BLaER1 treated with 17β-estradiol and CSF1 and Interleukin-3, amounts not matched to agents 10 nM and 100 nM (cell line): ENCODE measurements around the gene BRINP3.

Experiments used
- H3K27ac ChIP-seq, 11 experiments: shearing (Covaris generic); formaldehyde crosslinking; 2 replicates each; pipeline ENCODE4 v1.8.1; 2022
- H3K27me3 ChIP-seq, 11 experiments: shearing (Covaris generic); formaldehyde crosslinking; 2 replicates each; pipeline ENCODE4 v1.8.1; 2022
- H3K36me3 ChIP-seq, 11 experiments: shearing (Covaris generic); formaldehyde crosslinking; 2 replicates each; pipeline ENCODE4 v1.8.1; 2022
- H3K4me1 ChIP-seq, 10 experiments: shearing (Covaris generic); formaldehyde crosslinking; 2 replicates each; pipeline ENCODE4 v1.8.1; 2022
- H3K4me2 ChIP-seq, 11 experiments: shearing (Covaris generic); formaldehyde crosslinking; 2 replicates each; pipeline ENCODE4 v1.8.1; 2022
- H3K4me3 ChIP-seq, 10 experiments: shearing (Covaris generic); formaldehyde crosslinking; 2 replicates each; pipeline ENCODE4 v1.8.1; 2022
- H3K9ac ChIP-seq, 11 experiments: shearing (Covaris generic); formaldehyde crosslinking; 2 replicates each; pipeline ENCODE4 v1.8.1; 2022
- H3K9me3 ChIP-seq, 11 experiments: shearing (Covaris generic); formaldehyde crosslinking; replicated peaks in 1 of 11; 2 replicates each; pipeline ENCODE4 v1.8.1; 2022
- H4K20me1 ChIP-seq, 11 experiments: shearing (Covaris generic); formaldehyde crosslinking; 2 replicates each; pipeline ENCODE4 v1.8.1; 2022
- Cebpa-rat ChIP-seq, 11 experiments: shearing (Covaris generic); IDR thresholded peaks; 2 replicates each; pipeline ENCODE4 v1.8.1; 2022

Gene BRINP3

GRCh38 chr1:190196020-190196419 is 281.6 kb downstream of the BRINP3 start:
- TF ChIP-seq Cebpa-rat (IDR thresholded peaks at IDR 0.05): no peak
- no peaks in the 10 kb centered on the region for H3K36me3 ChIP-seq
- H3K4me2 ChIP-seq: no peak overlapping the region
- no peaks in the 10 kb centered on the region for H3K4me1 ChIP-seq
- H3K27me3 ChIP-seq: no peaks in the 10 kb centered on the region
- H3K27ac ChIP-seq: no peak overlapping the region
- H3K4me3 ChIP-seq: no peak overlapping the region
- H3K9ac ChIP-seq: no peak overlapping the region
- no peaks in the 10 kb centered on the region for H4K20me1 ChIP-seq
- peaks cover 0 to 6% (median 0%) of the 10 kb centered on the region in 11 experiments; a peak in 7 of 22 replicates for H3K9me3 ChIP-seq

- Histone ChIP-seq H3K4me3 (no peak overlapping the region), H3K36me3 (no peaks in the 10 kb centered on the region), H3K27ac (no peak overlapping the region), H3K9ac (no peak overlapping the region), H3K27me3 (no peaks in the 10 kb centered on the region), H3K4me2 (no peak overlapping the region), H4K20me1 (no peaks in the 10 kb centered on the region), H3K9me3 (no peaks in the 10 kb centered on the region), H3K4me1 (no peaks in the 10 kb centered on the region)
- no peak for TF ChIP-seq Cebpa-rat (IDR thresholded peaks at IDR 0.05)
These were observed 284.1 kb downstream of the BRINP3 start for GRCh38 chr1:190193508-190194115.

GRCh38 chr1:190192627-190193026 is 285.0 kb downstream of the BRINP3 start:
- Histone ChIP-seq H4K20me1 (no peaks in the 10 kb centered on the region), H3K4me3 (no peak overlapping the region)

GRCh38 chr1:190183588-190183987 is 294.1 kb downstream of the BRINP3 start:
- Histone ChIP-seq H3K9me3 (no peaks in the 10 kb centered on the region), H3K36me3 (no peaks in the 10 kb centered on the region), H3K4me3 (no peak overlapping the region), H3K27ac (no peak overlapping the region), H3K4me2 (no peak overlapping the region), H4K20me1 (no peaks in the 10 kb centered on the region), H3K4me1 (no peaks in the 10 kb centered on the region), H3K27me3 (no peaks in the 10 kb centered on the region), H3K9ac (no peak overlapping the region)
- no peak for TF ChIP-seq Cebpa-rat (IDR thresholded peaks at IDR 0.05)

More at GRCh38 chr1:190192627-190193026, 285.0 kb downstream of the BRINP3 start:
- Histone ChIP-seq H3K27me3 (no peaks in the 10 kb centered on the region), H3K9me3 (no peaks in the 10 kb centered on the region), H3K9ac (no peak overlapping the region), H3K27ac (no peak overlapping the region), H3K36me3 (no peaks in the 10 kb centered on the region), H3K4me1 (no peaks in the 10 kb centered on the region), H3K4me2 (no peak overlapping the region)
- TF ChIP-seq Cebpa-rat (IDR thresholded peaks at IDR 0.05): no peak

GRCh38 chr1:190179817-190180216 is 297.8 kb downstream of the BRINP3 start:
- Histone ChIP-seq H3K4me1 (no peaks in the 10 kb centered on the region), H3K27me3 (no peaks in the 10 kb centered on the region), H3K4me2 (no peak overlapping the region), H3K36me3 (no peaks in the 10 kb centered on the region), H3K4me3 (no peak overlapping the region), H4K20me1 (no peaks in the 10 kb centered on the region), H3K9me3 (no peaks in the 10 kb centered on the region), H3K9ac (no peak overlapping the region), H3K27ac (no peak overlapping the region)
- no peak for TF ChIP-seq Cebpa-rat (IDR thresholded peaks at IDR 0.05)

- no peak for TF ChIP-seq Cebpa-rat (IDR thresholded peaks at IDR 0.05)
- no peaks in the 10 kb centered on the region for H3K36me3 ChIP-seq
- H3K27ac ChIP-seq: no peak overlapping the region
- H3K9me3 ChIP-seq: no peaks in the 10 kb centered on the region
- no peaks in the 10 kb centered on the region for H3K4me1 ChIP-seq
- no peaks in the 10 kb centered on the region for H4K20me1 ChIP-seq
- no peak overlapping the region for H3K9ac ChIP-seq
- H3K4me2 ChIP-seq: no peak overlapping the region
- no peak overlapping the region for H3K4me3 ChIP-seq
- H3K27me3 ChIP-seq: no peaks in the 10 kb centered on the region
These were observed 298.8 kb downstream of the BRINP3 start for GRCh38 chr1:190178827-190179226.

- TF ChIP-seq Cebpa-rat (IDR thresholded peaks at IDR 0.05): no peak
- no peaks in the 10 kb centered on the region for H4K20me1 ChIP-seq
- no peaks in the 10 kb centered on the region for H3K36me3 ChIP-seq
- H3K4me2 ChIP-seq: no peak overlapping the region
- no peak overlapping the region for H3K4me3 ChIP-seq
- no peaks in the 10 kb centered on the region for H3K27me3 ChIP-seq
- H3K27ac ChIP-seq: no peak overlapping the region
- H3K4me1 ChIP-seq: no peaks in the 10 kb centered on the region
- no peak overlapping the region for H3K9ac ChIP-seq
- no peaks in the 10 kb centered on the region for H3K9me3 ChIP-seq
These were observed 300.1 kb downstream of the BRINP3 start for GRCh38 chr1:190177555-190177954.

- no peak overlapping the region for H3K4me2 ChIP-seq
- H3K9ac ChIP-seq: no peak overlapping the region
- H3K27me3 ChIP-seq: no peaks in the 10 kb centered on the region
- no peaks in the 10 kb centered on the region for H4K20me1 ChIP-seq
- H3K4me3 ChIP-seq: no peak overlapping the region
- H3K4me1 ChIP-seq: no peaks in the 10 kb centered on the region
- H3K27ac ChIP-seq: no peak overlapping the region
- H3K9me3 ChIP-seq: no peaks in the 10 kb centered on the region
- no peak for TF ChIP-seq Cebpa-rat (IDR thresholded peaks at IDR 0.05)
- no peaks in the 10 kb centered on the region for H3K36me3 ChIP-seq
These were observed 300.9 kb downstream of the BRINP3 start for GRCh38 chr1:190176776-190177175.

- no peaks in the 10 kb centered on the region for H3K36me3 ChIP-seq
- TF ChIP-seq Cebpa-rat (IDR thresholded peaks at IDR 0.05): no peak
- H3K27ac ChIP-seq: no peak overlapping the region
- H3K4me1 ChIP-seq: no peaks in the 10 kb centered on the region
- no peak overlapping the region for H3K9ac ChIP-seq
- no peaks in the 10 kb centered on the region for H4K20me1 ChIP-seq
- H3K4me2 ChIP-seq: no peak overlapping the region
- no peak overlapping the region for H3K4me3 ChIP-seq
- H3K27me3 ChIP-seq: no peaks in the 10 kb centered on the region
- H3K9me3 ChIP-seq: no peaks in the 10 kb centered on the region
These were observed 302.3 kb downstream of the BRINP3 start for GRCh38 chr1:190175320-190175719.

GRCh38 chr1:190172651-190173430 is 304.8 kb downstream of the BRINP3 start:
- no peak for TF ChIP-seq Cebpa-rat (IDR thresholded peaks at IDR 0.05)
- no peak overlapping the region for H3K4me3 ChIP-seq
- no peaks in the 10 kb centered on the region for H3K4me1 ChIP-seq
- no peak overlapping the region for H3K9ac ChIP-seq
- H3K27ac ChIP-seq: no peak overlapping the region
- H3K36me3 ChIP-seq: no peaks in the 10 kb centered on the region
- H3K27me3 ChIP-seq: no peaks in the 10 kb centered on the region
- H4K20me1 ChIP-seq: no peaks in the 10 kb centered on the region
- no peaks in the 10 kb centered on the region for H3K9me3 ChIP-seq
- no peak overlapping the region for H3K4me2 ChIP-seq
